Activated naive CD8-positive, alpha-beta T cell treated with anti-CD3 and anti-CD28 coated beads for 36 hours (primary cell): ENCODE results near the gene RAB28. TPM values are rescaled to one million over a fixed set of nuclear protein-coding genes. Genes with fewer than 3 reads are reported as not detected.
"Not testable (repeated sequence)": the region's sequence is repeated elsewhere in the genome, so short reads cannot be mapped to it uniquely, and the experiment has no call there.

Experiments
- DNase-seq: peaks from one replicate; pipeline ENCODE4 v3.0.0; 2021
- H3K27ac Mint-ChIP-seq: one replicate; pipeline ENCODE4 v1.8.0; 2022; ENCODE audit warnings: mild to moderate bottlenecking, moderate library complexity, mixed read lengths
- H3K27me3 Mint-ChIP-seq: one replicate; pipeline ENCODE4 v1.8.0; 2022; ENCODE audit warnings: mild to moderate bottlenecking, mixed read lengths
- H3K36me3 Mint-ChIP-seq: one replicate; pipeline ENCODE4 v1.8.0; 2021; ENCODE audit warnings: mild to moderate bottlenecking, mixed read lengths
- H3K4me1 Mint-ChIP-seq: one replicate; pipeline ENCODE4 v1.8.0; 2021; ENCODE audit warnings: mixed read lengths
- H3K4me3 Mint-ChIP-seq: one replicate; pipeline ENCODE4 v1.8.0; 2022; ENCODE audit warnings: mild to moderate bottlenecking, moderate library complexity, mixed read lengths
- H3K9me3 Mint-ChIP-seq: one replicate; pipeline ENCODE4 v1.8.0; 2022; ENCODE audit warnings: mixed read lengths
- total RNA-seq, 2 experiments: library from RNA; stranded (reverse); gene quantifications; one replicate each; pipeline ENCODE4 v1.2.3, GENCODE V29; 2021

Gene RAB28
- total RNA-seq, 2 experiments from 2014 or later, result 13.6 to 15.8 TPM

DNA sequence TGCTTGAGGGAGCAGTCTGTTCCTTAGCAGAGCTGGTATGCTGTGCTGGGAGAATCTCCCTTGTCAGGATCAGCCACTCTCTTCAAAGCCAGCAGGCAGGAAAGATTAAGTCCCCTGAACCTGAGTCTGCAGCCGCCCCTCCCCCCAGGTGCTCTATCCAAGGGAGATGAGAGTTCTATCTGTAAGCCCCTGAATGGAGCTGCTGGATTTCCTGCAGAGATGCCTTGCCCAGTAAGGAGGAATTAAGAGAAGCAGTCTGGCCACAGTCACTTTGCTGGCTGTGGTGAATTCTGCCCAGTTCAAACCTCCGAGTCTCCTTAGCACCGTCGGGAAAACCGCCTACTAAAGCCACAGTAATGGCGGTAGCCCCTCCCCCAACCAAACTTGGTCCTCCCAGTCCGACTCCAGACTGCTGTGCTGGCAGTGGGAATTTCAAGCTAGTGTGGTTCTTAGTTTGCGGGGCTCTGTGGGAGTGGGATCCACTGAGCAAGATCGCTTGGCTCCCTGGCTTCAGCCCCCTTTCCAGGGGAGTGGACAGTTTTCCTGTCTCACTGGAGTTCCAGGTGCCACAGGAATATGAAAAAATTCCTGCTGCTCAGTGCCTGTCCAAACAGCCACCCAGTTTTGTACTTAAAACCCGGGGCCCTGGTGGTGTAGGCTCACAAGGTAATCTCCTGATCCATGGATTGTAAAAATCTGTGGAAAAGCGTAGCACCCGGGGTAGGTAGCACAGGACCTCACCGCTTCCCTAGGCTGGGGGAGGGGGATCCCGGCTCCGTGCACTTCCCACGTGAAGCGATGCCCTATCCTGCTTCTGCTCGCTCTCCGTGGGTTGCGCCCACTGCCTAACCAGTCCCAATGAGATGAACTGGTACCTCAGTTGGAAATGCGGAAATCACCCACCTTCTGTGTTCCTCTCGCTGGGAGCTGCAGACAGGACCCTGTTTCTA is 38.0 kb downstream of the RAB28 start:
- DNase-seq, result no peak
- peaks cover 2% of the 10 kb centered on the region for H3K4me1 Mint-ChIP-seq
- H3K9me3 Mint-ChIP-seq, result peaks cover 10% of the 10 kb centered on the region
- H3K36me3 Mint-ChIP-seq, result peaks cover 20% of the 10 kb centered on the region
- no peaks in the 10 kb centered on the region for H3K27me3 Mint-ChIP-seq
- H3K4me3 Mint-ChIP-seq, result no peak overlapping the region
- no peak overlapping the region for H3K27ac Mint-ChIP-seq

DNA sequence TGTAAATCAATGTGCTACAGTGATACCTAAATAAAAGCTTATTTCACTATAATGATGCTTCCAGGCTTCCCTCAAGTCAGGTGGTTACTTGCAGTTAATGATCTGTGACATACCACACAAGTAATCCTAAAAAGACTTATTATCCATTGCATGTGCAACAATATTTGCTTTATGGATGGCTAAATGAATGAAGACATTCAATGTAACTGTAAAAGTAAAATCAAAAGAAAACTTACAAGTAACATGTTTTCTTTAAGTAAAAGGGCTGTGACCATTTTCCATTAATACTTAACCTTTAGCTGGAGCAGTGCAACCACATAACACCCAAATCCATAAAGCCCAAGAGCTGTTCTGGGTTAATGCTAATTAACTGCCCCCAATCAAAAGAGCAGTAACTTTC is 42.6 kb downstream of the RAB28 start:
- peaks cover 36% of the 10 kb centered on the region for H3K36me3 Mint-ChIP-seq

DNA sequence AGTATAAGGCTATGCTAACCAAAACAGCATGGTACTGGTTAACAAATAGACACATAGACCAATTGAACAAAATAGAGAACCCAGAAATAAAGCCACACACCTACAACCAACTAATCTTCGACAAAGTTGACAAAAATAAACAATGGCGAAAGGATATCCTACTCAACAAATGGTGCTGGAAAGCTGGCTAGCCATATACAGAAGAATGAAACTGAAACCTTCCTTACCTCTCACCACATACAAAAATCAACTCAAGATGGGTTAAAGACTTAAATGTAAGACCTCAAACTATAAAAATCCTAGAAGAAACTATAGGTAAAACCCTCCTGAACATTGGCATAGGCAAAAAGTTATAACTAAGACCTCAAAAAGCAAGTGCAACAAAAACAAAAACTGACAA is 47.2 kb downstream of the RAB28 start:
- H3K4me3 Mint-ChIP-seq, result no peak overlapping the region
- peaks cover 53% of the 10 kb centered on the region for H3K36me3 Mint-ChIP-seq
- H3K4me1 Mint-ChIP-seq, result peaks cover 19% of the 10 kb centered on the region
- no peak for DNase-seq
- H3K27ac Mint-ChIP-seq, result no peak overlapping the region
- H3K27me3 Mint-ChIP-seq, result no peaks in the 10 kb centered on the region
- peaks cover 20% of the 10 kb centered on the region for H3K9me3 Mint-ChIP-seq

More for the DNA sequence above, 42.6 kb downstream of the RAB28 start:
- H3K27ac Mint-ChIP-seq, result no peak overlapping the region
- H3K27me3 Mint-ChIP-seq, result no peaks in the 10 kb centered on the region
- peaks cover 6% of the 10 kb centered on the region for H3K4me1 Mint-ChIP-seq
- H3K9me3 Mint-ChIP-seq, result peaks cover 18% of the 10 kb centered on the region
- H3K4me3 Mint-ChIP-seq, result no peak overlapping the region
- no peak for DNase-seq

DNA sequence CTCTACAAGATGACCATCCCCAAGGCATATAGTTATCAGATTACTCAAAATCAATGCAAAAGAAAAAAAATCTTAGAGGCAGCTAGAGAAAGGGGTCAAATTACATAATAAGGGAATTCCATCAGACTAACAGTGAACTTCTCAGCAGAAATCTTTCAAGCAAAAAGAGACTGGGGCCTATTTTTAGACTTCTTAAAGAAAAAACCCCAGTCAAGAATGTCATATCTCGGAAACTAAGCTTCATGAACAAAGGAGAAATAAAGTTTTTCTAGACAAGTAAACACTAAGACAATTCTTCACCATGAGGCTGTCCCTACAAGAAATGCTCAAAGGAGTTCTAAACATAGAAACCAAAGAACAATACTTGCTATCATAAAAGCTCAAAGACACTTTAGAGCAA is 51.7 kb downstream of the RAB28 start:
- peaks cover 19% of the 10 kb centered on the region for H3K4me1 Mint-ChIP-seq
- H3K27me3 Mint-ChIP-seq, result no peaks in the 10 kb centered on the region
- no peak overlapping the region for H3K27ac Mint-ChIP-seq
- no peak for DNase-seq
- H3K4me3 Mint-ChIP-seq, result no peak overlapping the region
- H3K9me3 Mint-ChIP-seq, result peaks cover 24% of the 10 kb centered on the region
- peaks cover 57% of the 10 kb centered on the region for H3K36me3 Mint-ChIP-seq

DNA sequence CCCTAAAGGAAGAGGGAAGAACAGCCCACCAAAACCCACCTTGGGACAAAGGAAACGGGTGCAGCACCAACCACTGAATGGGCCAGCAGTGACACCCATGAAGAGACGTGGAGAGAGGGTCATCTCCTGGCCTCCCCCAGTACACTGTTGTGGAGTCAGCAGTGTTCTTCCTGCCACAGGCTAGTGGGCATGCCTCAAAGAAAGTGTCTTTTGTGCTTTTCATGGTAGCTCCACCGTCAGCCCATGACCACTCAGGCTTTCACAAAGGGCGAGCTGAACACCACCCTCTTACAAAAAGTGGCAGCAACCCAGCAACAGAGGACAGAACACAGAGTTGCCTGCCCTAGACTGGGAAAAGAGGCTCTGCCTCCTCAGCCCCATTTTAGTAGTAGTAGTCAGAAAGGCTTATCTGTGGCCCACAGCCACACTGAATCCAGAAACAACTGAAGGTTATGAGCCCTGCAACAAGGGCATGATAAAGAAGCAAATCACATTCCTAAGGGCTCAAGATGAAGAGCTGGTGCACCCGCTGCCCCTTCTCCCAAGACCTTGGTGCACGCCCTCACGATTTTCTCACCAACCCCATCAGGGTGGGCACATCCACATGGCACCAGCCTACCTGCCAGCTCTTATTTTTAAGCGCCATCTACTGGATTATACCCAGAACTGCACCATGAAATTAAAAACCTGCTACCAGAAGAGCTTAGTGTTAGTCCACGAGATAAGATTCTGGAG is 53.1 kb downstream of the RAB28 start:
- H3K9me3 Mint-ChIP-seq, result peaks cover 11% of the 10 kb centered on the region
- H3K4me1 Mint-ChIP-seq, result peaks cover 18% of the 10 kb centered on the region

DNA sequence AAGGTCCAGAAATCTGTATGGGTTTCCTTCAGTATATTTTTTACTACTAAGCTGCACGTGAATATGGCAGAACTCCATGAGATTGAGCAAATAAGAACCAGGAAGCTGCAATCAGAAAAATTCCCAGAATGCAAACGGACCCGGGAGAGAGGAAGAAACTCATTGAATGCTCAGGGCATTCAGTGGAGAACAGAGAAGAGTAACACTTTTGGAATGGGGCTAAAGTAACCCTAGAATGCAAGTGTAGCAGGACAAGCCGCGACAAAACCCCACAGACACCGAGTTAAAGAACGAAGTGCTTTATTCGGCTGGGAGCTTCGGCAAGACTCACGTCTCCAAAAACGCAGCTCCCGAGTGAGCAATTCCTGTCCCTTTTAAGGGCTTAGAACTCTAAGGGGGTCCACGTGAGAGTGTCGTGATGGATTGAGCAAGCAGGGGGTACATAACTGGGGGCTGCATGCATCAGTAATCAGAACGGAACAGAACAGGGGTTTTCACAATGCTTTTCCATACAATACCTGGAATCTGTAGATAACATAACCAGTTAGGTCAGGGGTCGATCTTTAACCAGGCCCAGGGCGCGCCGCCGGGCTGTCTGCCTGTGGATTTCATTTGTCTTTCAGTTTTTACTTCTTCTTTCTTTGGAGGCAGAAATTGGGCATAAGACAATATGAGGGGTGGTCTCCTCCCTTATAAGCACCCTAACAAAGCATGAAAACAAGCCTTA is 56.4 kb downstream of the RAB28 start:
- Mint-ChIP-seq H3K4me3 (no peak overlapping the region), H3K4me1 (peaks cover 8% of the 10 kb centered on the region), H3K27me3 (no peaks in the 10 kb centered on the region), H3K36me3 (peaks cover 51% of the 10 kb centered on the region), H3K9me3 (peaks cover 11% of the 10 kb centered on the region), H3K27ac (no peak overlapping the region)
- DNase-seq, result no peak

More for the DNA sequence above, 53.1 kb downstream of the RAB28 start:
- H3K4me3 Mint-ChIP-seq, result no peak overlapping the region
- peaks cover 47% of the 10 kb centered on the region for H3K36me3 Mint-ChIP-seq
- DNase-seq, result no peak
- no peaks in the 10 kb centered on the region for H3K27me3 Mint-ChIP-seq
- no peak overlapping the region for H3K27ac Mint-ChIP-seq

DNA sequence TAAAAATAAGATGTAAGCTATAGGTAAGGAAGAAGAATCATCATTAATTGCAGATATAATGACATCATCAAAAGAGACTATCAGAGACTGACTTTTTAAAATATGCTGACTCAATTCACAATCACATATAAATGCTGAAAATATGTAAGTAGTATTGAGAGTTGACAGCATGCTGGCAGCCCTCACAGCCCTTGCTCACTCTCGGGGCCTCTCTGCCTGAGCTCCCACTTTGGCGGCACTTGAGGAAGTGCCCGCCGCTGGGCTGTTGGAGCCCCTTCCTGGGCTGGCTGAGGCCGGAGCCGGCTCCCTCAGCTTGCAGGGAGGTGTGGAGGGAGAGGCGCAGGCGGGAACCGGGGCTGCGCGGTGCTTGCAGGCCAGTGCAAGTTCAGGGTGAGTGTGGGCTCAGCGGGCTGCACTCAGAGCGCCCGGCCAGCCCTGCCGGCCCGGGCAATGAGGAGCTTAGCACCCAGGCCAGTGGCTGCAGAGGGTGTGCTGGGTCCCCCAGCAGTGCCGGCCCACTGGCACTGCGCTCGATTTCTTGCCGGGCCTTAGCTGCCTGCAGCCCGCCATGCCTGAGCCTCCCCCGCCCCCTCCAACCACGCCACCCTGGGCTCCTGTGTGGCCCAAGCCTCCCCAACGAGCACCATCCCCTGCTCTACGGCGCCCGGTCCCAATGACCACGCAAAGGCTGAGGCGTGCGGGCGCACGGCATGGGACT is 68.9 kb downstream of the RAB28 start:
- no peak for DNase-seq
- H3K27me3 Mint-ChIP-seq, result no peaks in the 10 kb centered on the region
- peaks cover 18% of the 10 kb centered on the region for H3K4me1 Mint-ChIP-seq
- H3K4me3 Mint-ChIP-seq, result no peak overlapping the region
- H3K36me3 Mint-ChIP-seq, result peaks cover 43% of the 10 kb centered on the region
- H3K9me3 Mint-ChIP-seq, result peaks cover 14% of the 10 kb centered on the region
- no peak overlapping the region for H3K27ac Mint-ChIP-seq

DNA sequence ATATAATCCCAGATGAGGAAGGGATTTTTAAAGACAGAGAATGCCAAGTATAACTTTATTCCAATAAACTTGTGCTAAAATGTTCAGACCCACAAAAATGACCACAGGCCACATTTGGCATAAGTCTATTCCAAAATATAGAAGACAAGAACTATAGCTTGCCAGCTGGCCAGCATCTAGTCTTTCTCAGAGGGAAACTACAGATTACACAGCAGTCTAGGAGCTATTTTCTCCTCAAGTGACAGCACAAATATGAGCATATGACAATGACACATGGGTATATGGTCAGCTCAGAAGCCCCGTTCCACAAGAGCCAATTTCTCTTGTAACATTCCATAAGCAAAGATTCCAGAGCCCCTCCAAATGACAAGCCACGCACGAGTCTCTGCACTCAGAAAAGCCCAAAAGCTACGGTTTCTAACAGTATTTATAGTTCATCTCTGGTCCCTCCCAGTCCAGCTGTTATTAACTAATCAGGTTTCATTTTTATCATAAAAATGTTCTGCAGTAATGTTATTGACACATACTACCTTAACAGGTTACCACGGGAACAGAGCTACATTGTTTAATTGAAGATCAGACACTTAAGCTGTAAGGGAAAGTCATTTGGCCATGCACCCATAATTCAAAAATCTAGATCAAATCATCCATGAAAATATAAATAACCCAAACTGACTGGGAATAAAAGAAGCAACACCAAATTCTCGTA is 70.3 kb downstream of the RAB28 start:
- Mint-ChIP-seq H3K27me3 (no peaks in the 10 kb centered on the region), H3K4me1 (peaks cover 20% of the 10 kb centered on the region), H3K4me3 (no peak overlapping the region), H3K36me3 (peaks cover 41% of the 10 kb centered on the region), H3K27ac (no peak overlapping the region), H3K9me3 (peaks cover 8% of the 10 kb centered on the region)
- DNase-seq, result no peak

DNA sequence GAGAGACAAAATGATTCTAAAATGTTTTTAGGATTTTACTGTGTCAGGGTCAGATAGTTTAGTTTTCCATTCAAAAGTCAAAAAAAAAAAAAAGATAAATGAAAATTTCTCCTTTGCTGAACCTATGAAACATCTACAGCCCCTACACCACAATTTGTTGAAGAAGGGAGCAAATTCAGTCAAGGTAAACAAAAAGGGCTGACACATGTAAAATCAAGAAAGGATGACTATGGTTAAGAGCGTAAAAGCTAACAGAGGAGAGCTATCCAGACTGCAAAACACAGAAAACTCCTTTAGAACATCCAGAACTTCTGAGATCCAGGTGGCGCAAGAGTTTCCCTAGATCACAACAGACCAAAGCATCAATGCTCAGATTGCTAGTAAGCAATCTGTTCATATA is 72.2 kb downstream of the RAB28 start:
- H3K9me3 Mint-ChIP-seq, result peaks cover 4% of the 10 kb centered on the region
- H3K4me1 Mint-ChIP-seq, result peaks cover 20% of the 10 kb centered on the region
- H3K36me3 Mint-ChIP-seq, result peaks cover 39% of the 10 kb centered on the region
- DNase-seq, result no peak
- no peak overlapping the region for H3K27ac Mint-ChIP-seq
- no peaks in the 10 kb centered on the region for H3K27me3 Mint-ChIP-seq
- H3K4me3 Mint-ChIP-seq, result no peak overlapping the region

DNA sequence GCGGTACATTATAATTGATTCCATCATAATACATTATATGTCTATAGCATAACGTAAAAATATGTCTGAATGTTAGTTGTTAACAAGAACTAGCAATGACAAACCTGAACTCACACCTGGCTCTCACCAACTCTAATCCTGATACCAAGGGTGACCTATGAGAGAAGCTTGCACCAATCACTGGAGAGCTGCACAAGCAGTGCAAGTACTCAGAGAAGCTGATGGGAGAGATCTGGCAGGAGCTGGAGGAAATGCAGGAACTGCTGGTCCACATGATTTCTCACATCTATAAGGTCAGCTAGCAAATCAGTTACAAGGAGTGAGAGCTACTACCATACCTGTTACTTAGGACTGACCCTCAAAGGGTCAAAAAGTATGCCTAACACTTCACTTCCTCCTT is 74.8 kb downstream of the RAB28 start:
- no peak for DNase-seq
- peaks cover 32% of the 10 kb centered on the region for H3K36me3 Mint-ChIP-seq

DNA sequence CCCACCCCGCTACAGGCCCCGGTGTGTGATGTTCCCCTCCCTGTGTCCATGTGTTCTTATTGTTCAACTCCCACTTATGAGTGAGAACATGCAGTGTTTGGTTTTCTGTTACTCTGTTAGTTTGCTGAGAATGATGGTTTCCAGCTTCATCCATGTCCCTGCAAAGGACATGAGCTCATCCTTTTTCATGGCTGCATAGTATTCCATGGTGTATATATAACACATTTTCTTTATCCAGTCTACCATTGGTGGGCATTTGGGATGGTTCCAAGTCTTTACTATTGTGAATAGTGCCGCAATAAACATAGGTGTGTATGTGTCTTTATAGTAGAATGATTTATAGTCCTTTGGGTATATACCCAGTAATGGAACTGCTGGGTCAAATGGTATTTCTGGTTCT is 78.0 kb downstream of the RAB28 start:
- H3K27ac Mint-ChIP-seq, H3K4me1 Mint-ChIP-seq, H3K4me3 Mint-ChIP-seq, DNase-seq, H3K9me3 Mint-ChIP-seq, H3K27me3 Mint-ChIP-seq: not testable (repeated sequence)
- H3K36me3 Mint-ChIP-seq, result peaks cover 32% of the 10 kb centered on the region

More for the DNA sequence above, 74.8 kb downstream of the RAB28 start:
- Mint-ChIP-seq H3K4me1 (peaks cover 18% of the 10 kb centered on the region), H3K4me3 (no peak overlapping the region), H3K27me3 (no peaks in the 10 kb centered on the region), H3K27ac (no peak overlapping the region), H3K9me3 (peaks cover 7% of the 10 kb centered on the region)

DNA sequence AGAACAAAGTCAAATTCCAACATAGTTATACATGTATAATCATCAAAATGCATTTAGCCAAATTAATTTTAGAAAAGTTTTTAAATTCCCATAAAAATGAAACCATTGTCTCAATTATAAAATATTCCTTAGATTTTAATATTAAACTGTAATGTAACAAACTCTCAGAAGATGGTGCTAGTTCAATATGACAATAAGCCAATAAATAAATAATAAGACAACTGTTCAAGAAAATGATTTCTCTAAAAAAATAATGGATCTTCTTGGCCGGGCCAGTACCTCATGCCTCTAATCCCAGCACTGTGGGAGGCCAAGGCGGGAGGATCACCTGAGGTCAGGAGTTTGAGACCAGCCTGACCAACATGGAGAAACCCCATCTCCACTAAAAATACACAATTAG is 80.3 kb downstream of the RAB28 start:
- Mint-ChIP-seq H3K4me3 (no peak overlapping the region), H3K36me3 (peaks cover 18% of the 10 kb centered on the region), H3K27ac (no peak overlapping the region), H3K9me3 (peaks cover 5% of the 10 kb centered on the region), H3K4me1 (no peaks in the 10 kb centered on the region), H3K27me3 (no peaks in the 10 kb centered on the region)
- no peak for DNase-seq

DNA sequence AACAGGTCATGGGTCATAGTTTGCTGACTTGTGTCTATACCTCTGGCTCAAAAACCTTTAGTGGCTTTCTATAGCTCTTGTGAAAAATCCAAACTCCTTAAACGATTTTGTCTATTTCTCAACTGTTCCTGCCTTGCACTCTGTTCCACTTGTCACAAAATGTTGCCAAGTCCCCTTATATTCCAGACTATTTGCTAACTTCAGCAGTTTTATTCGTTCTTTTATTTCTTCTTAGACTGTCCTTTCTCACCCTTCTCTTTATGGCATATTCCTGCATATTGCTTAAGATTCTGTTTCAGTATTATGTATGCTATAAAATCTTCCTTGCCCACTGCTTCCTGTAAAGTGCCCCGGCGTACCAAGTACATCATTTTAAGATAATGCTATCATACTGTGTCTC is 80.8 kb downstream of the RAB28 start:
- H3K27ac Mint-ChIP-seq, result no peak overlapping the region
- H3K9me3 Mint-ChIP-seq, result peaks cover 5% of the 10 kb centered on the region
- no peaks in the 10 kb centered on the region for H3K27me3 Mint-ChIP-seq
- no peak for DNase-seq
- peaks cover 18% of the 10 kb centered on the region for H3K36me3 Mint-ChIP-seq
- no peak overlapping the region for H3K4me3 Mint-ChIP-seq
- no peaks in the 10 kb centered on the region for H3K4me1 Mint-ChIP-seq

DNA sequence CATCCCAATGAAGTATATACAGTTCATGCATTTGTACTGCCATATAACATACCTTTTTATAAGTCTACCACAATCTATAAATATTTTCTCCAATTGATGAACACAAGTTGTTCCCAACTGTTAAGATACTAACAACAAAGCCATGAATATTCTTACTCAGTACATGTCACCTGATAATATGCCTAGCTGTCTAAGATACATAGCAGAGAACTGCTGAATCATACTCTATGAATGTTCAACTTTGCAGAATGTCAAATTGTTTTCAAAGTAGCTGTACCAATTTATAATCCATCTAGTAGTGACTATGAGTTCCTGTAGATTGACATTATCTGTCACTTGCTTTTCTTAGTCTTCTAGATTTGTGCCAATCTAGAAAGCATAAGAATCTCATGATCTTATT is 84.9 kb downstream of the RAB28 start:
- Mint-ChIP-seq H3K9me3 (no peaks in the 10 kb centered on the region), H3K4me1 (no peaks in the 10 kb centered on the region), H3K36me3 (peaks cover 7% of the 10 kb centered on the region), H3K27me3 (no peaks in the 10 kb centered on the region), H3K27ac (no peak overlapping the region), H3K4me3 (no peak overlapping the region)
- no peak for DNase-seq
